Midbrain (tissue), 1 donor: ENCODE data around the gene DAP.
"Not testable (repeated sequence)": the region's sequence is repeated elsewhere in the genome, so short reads cannot be mapped to it uniquely, and the experiment has no call there.

Experiments used
- DNase-seq: peaks from one replicate; lab custom pipeline; 2025; lab: John Stamatoyannopoulos, UW

Gene DAP

GRCh38 chr5:10631316-10631996 lies 129.6 kb downstream of the DAP start:
- DNase-seq: no peak

DNA sequence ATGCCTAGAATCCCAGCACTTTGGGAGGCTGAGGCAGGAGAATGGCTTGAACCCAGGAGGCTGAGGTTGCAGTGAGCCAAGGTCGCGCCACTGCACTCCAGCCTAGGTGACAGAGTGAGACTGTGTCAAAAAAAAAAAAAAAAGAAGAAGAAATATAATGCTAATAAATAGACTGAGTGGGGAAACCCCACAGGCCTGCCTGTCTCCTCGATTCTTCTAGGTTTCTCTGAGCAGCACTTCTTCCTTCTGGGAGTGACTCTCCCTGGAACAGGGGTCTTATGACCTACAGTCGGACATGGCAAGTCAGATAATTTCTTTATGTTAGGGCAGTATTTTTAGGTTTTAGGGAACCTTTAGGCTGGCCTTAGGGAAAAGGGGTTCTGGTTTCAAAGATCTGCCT lies 130.3 kb downstream of the DAP start:
- DNase-seq: not testable (repeated sequence)

DNA sequence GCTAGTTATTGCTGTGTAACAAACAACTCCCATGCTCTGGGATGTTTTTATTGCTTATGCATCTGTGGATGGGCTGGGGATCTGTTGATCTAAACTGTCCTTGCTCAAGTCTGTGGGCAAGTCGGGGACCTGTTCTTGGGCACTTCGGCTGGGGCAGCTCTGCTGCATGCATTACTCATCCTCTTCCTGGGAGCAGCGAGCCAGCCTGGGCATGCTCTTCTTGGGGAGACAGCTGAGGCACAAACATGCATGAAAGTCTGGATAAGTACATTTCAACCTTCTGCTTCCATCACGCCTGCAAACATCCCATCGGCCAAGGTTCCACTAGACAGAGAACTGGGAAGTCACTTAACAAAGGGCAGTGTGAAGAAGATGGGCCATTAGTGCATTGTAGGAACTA lies 130.9 kb downstream of the DAP start:
- no peak for DNase-seq

- no peak for DNase-seq
Measured at GRCh38 chr5:10629682-10630081, 131.4 kb downstream of the DAP start.
